ENCODE measurements around the gene PPM1D.

The PPM1D gene

DNA sequence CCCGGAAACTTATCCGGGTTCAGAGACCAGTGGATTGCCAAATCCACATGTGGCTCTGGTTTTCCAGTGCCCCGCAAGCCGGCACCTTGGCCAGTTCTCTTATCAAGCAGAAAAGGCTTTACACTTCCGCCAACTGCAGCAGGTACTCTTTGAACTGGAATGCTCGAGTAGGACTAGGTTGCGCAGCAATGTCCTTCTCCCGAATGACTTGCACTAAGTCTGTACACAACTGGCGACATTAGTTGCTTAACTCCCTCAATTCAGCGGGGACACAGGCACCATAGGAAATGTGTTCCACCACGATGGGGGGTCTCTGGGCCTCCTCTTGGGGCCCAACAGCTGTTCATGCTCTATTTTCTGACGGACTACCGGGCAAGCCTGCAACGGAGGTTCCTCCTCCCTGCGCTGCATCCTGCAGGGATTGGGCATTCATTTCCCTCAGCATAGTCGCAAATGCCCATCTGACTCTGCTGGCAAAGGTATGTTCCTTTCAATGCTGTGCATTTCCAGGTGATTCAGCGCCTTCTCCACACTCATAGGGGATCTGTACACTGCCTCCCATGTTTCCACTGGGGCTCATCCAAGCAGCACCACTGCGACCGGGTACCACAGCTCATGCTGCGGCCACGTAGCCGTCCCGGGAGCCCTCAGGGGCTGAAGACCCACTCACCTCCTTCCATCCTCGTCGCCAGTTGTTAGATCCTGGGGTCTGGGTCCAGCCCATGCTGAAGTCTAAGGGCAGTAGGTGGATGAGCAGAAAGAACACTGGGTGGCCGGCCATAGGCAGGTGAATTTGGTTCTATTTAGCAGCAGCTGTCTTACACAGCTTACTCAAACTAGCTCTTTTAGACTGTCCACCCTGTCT lies 39.8 kb upstream of the PPM1D start:
- intact Hi-C loops (cut with DNase I; ENCODE audit: low total_unique reads), result no loop called here
- H3K27me3 ChIP-seq, result no peaks in the 10 kb centered on the region
- TF ChIP-seq CTCF (IDR thresholded peaks at IDR 0.05), result no peak
- no peaks in the 10 kb centered on the region for H3K4me1 ChIP-seq
- no peak overlapping the region for H3K4me3 ChIP-seq
- H3K36me3 ChIP-seq, result no peaks in the 10 kb centered on the region
- no peak for DNase-seq
- no peaks in the 10 kb centered on the region for H3K9me3 ChIP-seq
- no peak overlapping the region for H3K27ac ChIP-seq

GRCh38 chr17:60560860-60561257 lies 39.1 kb upstream of the PPM1D start:
- no peak for DNase-seq
- no peaks in the 10 kb centered on the region for H3K9me3 ChIP-seq
- no peaks in the 10 kb centered on the region for H3K27me3 ChIP-seq
- intact Hi-C loops (cut with DNase I; ENCODE audit: low total_unique reads), result no loop called here
- H3K4me1 ChIP-seq, result no peaks in the 10 kb centered on the region
- no peak for TF ChIP-seq CTCF (IDR thresholded peaks at IDR 0.05)
- H3K27ac ChIP-seq, result no peak overlapping the region
- H3K36me3 ChIP-seq, result no peaks in the 10 kb centered on the region
- no peak overlapping the region for H3K4me3 ChIP-seq

DNA sequence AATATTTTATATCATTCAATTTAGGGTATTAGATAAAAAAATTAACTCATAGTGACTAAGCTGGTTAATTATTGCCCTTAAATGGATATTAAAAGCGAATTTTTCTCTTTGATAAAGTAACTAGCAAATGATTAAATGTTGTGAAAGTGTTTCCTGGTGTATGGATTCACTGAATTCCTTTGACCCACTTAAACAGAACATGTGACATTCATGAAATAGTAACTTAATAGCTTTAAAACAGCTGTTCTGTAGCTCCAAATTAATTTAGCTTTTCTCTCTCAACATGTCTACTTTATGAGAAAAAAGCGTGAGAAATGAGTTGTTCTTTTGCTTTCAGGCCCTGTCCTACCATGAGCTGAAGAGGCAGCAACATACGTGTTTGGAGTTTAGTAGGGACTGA lies 37.6 kb upstream of the PPM1D start:
- DNase-seq, result no peak
- Histone ChIP-seq H3K27me3 (no peaks in the 10 kb centered on the region), H3K9me3 (no peaks in the 10 kb centered on the region), H3K4me1 (no peaks in the 10 kb centered on the region), H3K4me3 (no peak overlapping the region), H3K27ac (no peak overlapping the region), H3K36me3 (no peaks in the 10 kb centered on the region)
- no peak for TF ChIP-seq CTCF (IDR thresholded peaks at IDR 0.05)
- intact Hi-C loops (cut with DNase I; ENCODE audit: low total_unique reads), result no loop called here

DNA sequence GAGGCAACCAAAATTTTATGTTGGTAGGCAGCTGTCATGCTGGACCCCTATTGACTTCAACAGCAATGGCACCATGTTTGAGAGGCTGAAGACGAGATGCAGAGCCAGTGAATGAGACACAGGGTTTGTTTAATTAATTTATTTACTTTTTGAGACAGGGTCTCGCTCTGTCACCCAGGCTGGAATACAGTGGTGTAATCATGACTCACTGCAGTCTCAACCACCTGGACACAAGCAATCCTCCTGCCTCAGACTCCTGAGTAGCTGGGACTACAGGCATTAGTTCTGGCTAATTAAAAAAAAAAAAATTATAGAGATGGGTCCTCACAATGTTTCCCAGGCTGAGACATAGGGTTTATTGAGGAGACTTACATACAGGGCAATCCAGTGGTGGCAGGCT lies 36.2 kb upstream of the PPM1D start:
- intact Hi-C loops (cut with DNase I; ENCODE audit: low total_unique reads), result no loop called here
- DNase-seq, result no peak
- no peaks in the 10 kb centered on the region for H3K9me3 ChIP-seq

GRCh38 chr17:60565233-60565632 lies 34.8 kb upstream of the PPM1D start:
- DNase-seq, result no peak

More for the DNA sequence above, 36.2 kb upstream of the PPM1D start:
- no peak overlapping the region for H3K4me3 ChIP-seq
- TF ChIP-seq CTCF (IDR thresholded peaks at IDR 0.05), result no peak
- H3K27me3 ChIP-seq, result no peaks in the 10 kb centered on the region
- no peaks in the 10 kb centered on the region for H3K36me3 ChIP-seq
- no peak overlapping the region for H3K27ac ChIP-seq
- no peaks in the 10 kb centered on the region for H3K4me1 ChIP-seq

More at GRCh38 chr17:60565233-60565632, 34.8 kb upstream of the PPM1D start:
- no peak for TF ChIP-seq CTCF (IDR thresholded peaks at IDR 0.05)
- Histone ChIP-seq H3K27ac (no peak overlapping the region), H3K9me3 (no peaks in the 10 kb centered on the region), H3K4me3 (no peak overlapping the region), H3K4me1 (no peaks in the 10 kb centered on the region), H3K27me3 (no peaks in the 10 kb centered on the region), H3K36me3 (no peaks in the 10 kb centered on the region)
- intact Hi-C loops (cut with DNase I; ENCODE audit: low total_unique reads), result no loop called here
